ENCODE results near the gene USP49. TPM values are rescaled to one million over a fixed set of nuclear protein-coding genes. Genes with fewer than 3 reads are reported as not detected.
"Not testable (repeated sequence)": the region's sequence is repeated elsewhere in the genome, so short reads cannot be mapped to it uniquely, and the experiment has no call there.

USP49 gene
- polyA plus RNA-seq, 6 donors from 2014 or later = 0.62 to 1.0 (median 0.69) TPM; not detected in 1

GRCh38 chr6:41832263-41832662, 62.9 kb downstream of the USP49 start:
- DNase-seq (no peak), ATAC-seq (ENCODE audit: low read depth in 2 of 2) (no peak)
- Mint-ChIP-seq H3K27me3 (no peaks in the 10 kb centered on the region), H3K36me3 (no peaks in the 10 kb centered on the region), H3K4me1 (peaks cover 0 to 3% (median 0%) of the 10 kb centered on the region in 3 donors), H3K4me3 (no peak overlapping the region), H3K9me3 (peaks cover 0 to 3% (median 0%) of the 10 kb centered on the region in 7 donors), H3K27ac (no peak overlapping the region)

- no peaks in the 10 kb centered on the region for H3K27me3 Mint-ChIP-seq
- no peak overlapping the region for H3K4me3 Mint-ChIP-seq
- no peaks in the 10 kb centered on the region for H3K9me3 Mint-ChIP-seq
- no peaks in the 10 kb centered on the region for H3K36me3 Mint-ChIP-seq
- H3K4me1 Mint-ChIP-seq = no peaks in the 10 kb centered on the region
- no peak for DNase-seq
- H3K27ac Mint-ChIP-seq = peak overlapping the region in 1 of 6 donors; percentile 47
- ATAC-seq (ENCODE audit: low read depth in 2 of 2) = no peak
These were observed 68.7 kb downstream of the USP49 start for GRCh38 chr6:41826343-41827022.

GRCh38 chr6:41824571-41825569, 70.3 kb downstream of the USP49 start:
- Mint-ChIP-seq H3K36me3 (no peaks in the 10 kb centered on the region), H3K4me1 (no peaks in the 10 kb centered on the region), H3K27me3 (no peaks in the 10 kb centered on the region), H3K4me3 (no peak overlapping the region), H3K9me3 (no peaks in the 10 kb centered on the region), H3K27ac (peak overlapping the region in 1 of 6 donors; percentile 59)
- no peak for DNase-seq
- no peak for ATAC-seq (ENCODE audit: low read depth in 2 of 2)

- DNase-seq (no peak), ATAC-seq (ENCODE audit: low read depth in 2 of 2) (no peak)
- Mint-ChIP-seq H3K9me3 (no peaks in the 10 kb centered on the region), H3K4me1 (no peaks in the 10 kb centered on the region), H3K27me3 (no peaks in the 10 kb centered on the region), H3K36me3 (no peaks in the 10 kb centered on the region), H3K4me3 (no peak overlapping the region), H3K27ac (peak overlapping the region in 1 of 6 donors; percentile 37)
These were observed 72.0 kb downstream of the USP49 start for GRCh38 chr6:41823178-41823577.

- no peaks in the 10 kb centered on the region for H3K36me3 Mint-ChIP-seq
- H3K27ac Mint-ChIP-seq = no peak overlapping the region
These were observed 73.2 kb downstream of the USP49 start for GRCh38 chr6:41822021-41822420.

GRCh38 chr6:41821266-41821665, 73.9 kb downstream of the USP49 start:
- Mint-ChIP-seq H3K4me1 (no peaks in the 10 kb centered on the region), H3K36me3 (no peaks in the 10 kb centered on the region), H3K9me3 (no peaks in the 10 kb centered on the region), H3K27ac (peak overlapping the region in 1 of 6 donors; percentile 32), H3K4me3 (no peak overlapping the region), H3K27me3 (no peaks in the 10 kb centered on the region)
- ATAC-seq (ENCODE audit: low read depth in 2 of 2) = no peak
- no peak for DNase-seq

More at GRCh38 chr6:41822021-41822420, 73.2 kb downstream of the USP49 start:
- H3K27me3 Mint-ChIP-seq = no peaks in the 10 kb centered on the region
- no peaks in the 10 kb centered on the region for H3K9me3 Mint-ChIP-seq
- H3K4me1 Mint-ChIP-seq = no peaks in the 10 kb centered on the region
- ATAC-seq (ENCODE audit: low read depth in 2 of 2) (no peak), DNase-seq (no peak)
- no peak overlapping the region for H3K4me3 Mint-ChIP-seq

GRCh38 chr6:41818271-41819054, 76.7 kb downstream of the USP49 start:
- no peak for DNase-seq
- H3K27me3 Mint-ChIP-seq = no peaks in the 10 kb centered on the region
- H3K27ac Mint-ChIP-seq = no peak overlapping the region
- no peak overlapping the region for H3K4me3 Mint-ChIP-seq
- H3K36me3 Mint-ChIP-seq = no peaks in the 10 kb centered on the region
- no peaks in the 10 kb centered on the region for H3K9me3 Mint-ChIP-seq
- no peak for ATAC-seq (ENCODE audit: low read depth in 2 of 2)
- H3K4me1 Mint-ChIP-seq = no peaks in the 10 kb centered on the region

- H3K4me3 Mint-ChIP-seq = no peak overlapping the region
- ATAC-seq (ENCODE audit: low read depth in 2 of 2) = no peak
- H3K27ac Mint-ChIP-seq = peak overlapping the region in 1 of 6 donors; percentile 7
- no peaks in the 10 kb centered on the region for H3K36me3 Mint-ChIP-seq
- DNase-seq = no peak
- H3K9me3 Mint-ChIP-seq = no peaks in the 10 kb centered on the region
- no peaks in the 10 kb centered on the region for H3K27me3 Mint-ChIP-seq
- H3K4me1 Mint-ChIP-seq = no peaks in the 10 kb centered on the region
These were observed 79.6 kb downstream of the USP49 start for GRCh38 chr6:41815587-41815986.

GRCh38 chr6:41814629-41815028, 80.5 kb downstream of the USP49 start:
- H3K9me3 Mint-ChIP-seq = no peaks in the 10 kb centered on the region
- DNase-seq (no peak), ATAC-seq (ENCODE audit: low read depth in 2 of 2) (no peak)
- H3K4me3 Mint-ChIP-seq = no peak overlapping the region
- no peaks in the 10 kb centered on the region for H3K27me3 Mint-ChIP-seq
- no peaks in the 10 kb centered on the region for H3K4me1 Mint-ChIP-seq
- H3K27ac Mint-ChIP-seq = no peak overlapping the region
- H3K36me3 Mint-ChIP-seq = no peaks in the 10 kb centered on the region

- no peaks in the 10 kb centered on the region for H3K9me3 Mint-ChIP-seq
- H3K4me1 Mint-ChIP-seq = no peaks in the 10 kb centered on the region
- H3K27me3 Mint-ChIP-seq = no peaks in the 10 kb centered on the region
- H3K27ac Mint-ChIP-seq = no peak overlapping the region
- DNase-seq (no peak), ATAC-seq (ENCODE audit: low read depth in 2 of 2) (no peak)
- H3K4me3 Mint-ChIP-seq = no peak overlapping the region
- H3K36me3 Mint-ChIP-seq = no peaks in the 10 kb centered on the region
These were observed 81.2 kb downstream of the USP49 start for GRCh38 chr6:41813956-41814355.

- no peak overlapping the region for H3K4me3 Mint-ChIP-seq
- no peaks in the 10 kb centered on the region for H3K9me3 Mint-ChIP-seq
- H3K36me3 Mint-ChIP-seq = no peaks in the 10 kb centered on the region
- no peaks in the 10 kb centered on the region for H3K4me1 Mint-ChIP-seq
- no peak for ATAC-seq (ENCODE audit: low read depth in 2 of 2)
- no peaks in the 10 kb centered on the region for H3K27me3 Mint-ChIP-seq
- no peak for DNase-seq
- H3K27ac Mint-ChIP-seq = peak overlapping the region in 1 of 6 donors; percentile 62
These were observed 81.7 kb downstream of the USP49 start for GRCh38 chr6:41813469-41813868.

GRCh38 chr6:41811946-41812345, 83.2 kb downstream of the USP49 start:
- H3K4me3 Mint-ChIP-seq; H3K4me1 Mint-ChIP-seq; H3K27ac Mint-ChIP-seq; H3K9me3 Mint-ChIP-seq; DNase-seq; ATAC-seq (ENCODE audit: low read depth in 2 of 2); H3K36me3 Mint-ChIP-seq; H3K27me3 Mint-ChIP-seq: not testable (repeated sequence)

- no peaks in the 10 kb centered on the region for H3K27me3 Mint-ChIP-seq
- no peak for ATAC-seq (ENCODE audit: low read depth in 2 of 2)
- H3K36me3 Mint-ChIP-seq = no peaks in the 10 kb centered on the region
- no peaks in the 10 kb centered on the region for H3K9me3 Mint-ChIP-seq
- H3K4me1 Mint-ChIP-seq = no peaks in the 10 kb centered on the region
- H3K4me3 Mint-ChIP-seq = no peak overlapping the region
- H3K27ac Mint-ChIP-seq = no peak overlapping the region
- DNase-seq = no peak
These were observed 84.1 kb downstream of the USP49 start for GRCh38 chr6:41811095-41811494.

All from naive B cell (primary cell).